Retina (tissue), 1 donor: ENCODE data around the gene FRMD3.

Experiments used
- DNase-seq: peaks from one replicate; pipeline ENCODE4 v3.0.0-alpha.2; 2016

The FRMD3 gene

GRCh38 chr9:83219154-83219923, 318.9 kb downstream of the FRMD3 start:
- peak; percentile 76 for DNase-seq

GRCh38 chr9:83218411-83219090, 319.6 kb downstream of the FRMD3 start:
- no peak for DNase-seq

GRCh38 chr9:83209188-83209731, 328.9 kb downstream of the FRMD3 start:
- DNase-seq = no peak

- no peak for DNase-seq
Observed at GRCh38 chr9:83208065-83208850, 329.9 kb downstream of the FRMD3 start.

GRCh38 chr9:83204047-83204446, 334.2 kb downstream of the FRMD3 start:
- no peak for DNase-seq

- no peak for DNase-seq
Observed at GRCh38 chr9:83200531-83200930, 337.7 kb downstream of the FRMD3 start.

- no peak for DNase-seq
Observed at GRCh38 chr9:83199832-83200231, 338.4 kb downstream of the FRMD3 start.

GRCh38 chr9:83199240-83199639, 339.0 kb downstream of the FRMD3 start:
- DNase-seq = peak; percentile 68

GRCh38 chr9:83198371-83198770, 339.8 kb downstream of the FRMD3 start:
- peak; percentile 65 for DNase-seq

- DNase-seq = peak; percentile 53
Observed at GRCh38 chr9:83197591-83197990, 340.6 kb downstream of the FRMD3 start.

- no peak for DNase-seq
Observed at GRCh38 chr9:83196946-83197345, 341.3 kb downstream of the FRMD3 start.
